GM12891 (cell line): ENCODE results near the gene ATP5MC3.
A peak's percentile ranks its signal among the peaks of the same experiment; 100 is the strongest.

Experiments
- DNase-seq: peaks from one replicate; pipeline ENCODE4 v3.0.0; 2011; ENCODE audit warnings: low spot score; ENCODE audit not compliant: insufficient read length
- FAIRE-seq: peaks from 2 replicates; lab custom pipeline; 2011; peaks lifted over from hg19 to GRCh38; lab: Jason Lieb, UNC
- PAX5 ChIP-seq: IDR thresholded peaks from 2 replicates; pipeline ENCODE4 v1.6.1; 2011; ENCODE audit warnings: low read length, moderate library complexity, mild to moderate bottlenecking; ENCODE audit not compliant: insufficient read depth, severe bottlenecking
- POLR2A ChIP-seq: IDR thresholded peaks from 2 replicates; pipeline ENCODE4 v1.6.1; 2011; ENCODE audit warnings: low read depth, low read length, control low read depth
- POLR2AphosphoS5 ChIP-seq: IDR thresholded peaks from 2 replicates; pipeline ENCODE4 v1.6.1; 2011; ENCODE audit warnings: low read depth, low read length, control low read depth
- POU2F2 ChIP-seq: IDR thresholded peaks from 2 replicates; pipeline ENCODE4 v1.6.1; 2011; ENCODE audit warnings: low read depth, mild to moderate bottlenecking, control low read depth, low read length, moderate library complexity
- SPI1 ChIP-seq: IDR thresholded peaks from 2 replicates; pipeline ENCODE4 v1.6.1; 2011; ENCODE audit warnings: low read depth, low read length, control low read depth
- TAF1 ChIP-seq: IDR thresholded peaks from 2 replicates; pipeline ENCODE4 v1.6.1; 2011; ENCODE audit warnings: low read depth, low read length, control low read depth

ATP5MC3 gene

DNA sequence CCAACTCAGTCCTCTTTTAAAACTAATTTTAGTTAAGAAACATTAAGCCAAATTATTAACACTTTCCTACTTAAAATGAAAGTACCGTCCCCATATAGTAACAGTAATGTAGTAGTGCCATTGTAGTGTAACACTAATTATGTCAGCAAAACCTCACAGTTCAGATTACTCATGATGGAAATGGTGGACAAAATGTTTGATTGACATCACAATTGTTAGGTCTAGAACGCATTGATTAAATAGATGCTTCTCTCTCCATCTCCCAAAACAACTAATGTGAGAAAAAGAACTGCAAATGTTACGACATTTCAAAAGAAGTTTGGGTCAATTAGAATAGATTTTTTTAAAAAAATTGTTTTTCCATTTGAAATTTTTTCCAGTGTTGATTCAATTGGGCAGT is 12.3 kb downstream of the ATP5MC3 start:
- peak; percentile 59 for FAIRE-seq

DNA sequence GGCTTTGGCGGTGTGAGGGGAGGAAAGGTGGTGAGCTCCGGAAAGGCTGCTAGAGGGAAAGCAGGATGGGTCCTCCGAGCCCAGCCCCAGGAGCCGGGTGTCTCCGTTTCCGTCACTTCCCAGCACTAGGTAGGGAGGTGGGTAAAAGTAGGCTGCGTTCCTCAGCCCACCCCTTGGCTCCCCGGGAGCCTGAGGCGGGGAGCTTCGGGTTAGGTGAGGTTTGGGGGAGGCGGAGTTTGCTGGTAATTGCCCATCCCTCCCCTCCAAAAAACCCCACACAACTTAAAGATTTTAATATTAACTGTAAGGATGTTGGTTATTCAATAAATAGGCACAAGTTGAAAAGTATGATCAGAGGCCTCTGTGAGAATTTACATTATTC is 13.0 kb downstream of the ATP5MC3 start:
- FAIRE-seq, result no peak
- DNase-seq, result no peak
- TF ChIP-seq POLR2A (no peak), SPI1 (no peak), POU2F2 (peak; percentile 55; the same call in 1 of the 2 replicates), TAF1 (peak; percentile 60)

More for the DNA sequence above, 12.3 kb downstream of the ATP5MC3 start:
- TF ChIP-seq POLR2A, result no peak
- no peak for DNase-seq

DNA sequence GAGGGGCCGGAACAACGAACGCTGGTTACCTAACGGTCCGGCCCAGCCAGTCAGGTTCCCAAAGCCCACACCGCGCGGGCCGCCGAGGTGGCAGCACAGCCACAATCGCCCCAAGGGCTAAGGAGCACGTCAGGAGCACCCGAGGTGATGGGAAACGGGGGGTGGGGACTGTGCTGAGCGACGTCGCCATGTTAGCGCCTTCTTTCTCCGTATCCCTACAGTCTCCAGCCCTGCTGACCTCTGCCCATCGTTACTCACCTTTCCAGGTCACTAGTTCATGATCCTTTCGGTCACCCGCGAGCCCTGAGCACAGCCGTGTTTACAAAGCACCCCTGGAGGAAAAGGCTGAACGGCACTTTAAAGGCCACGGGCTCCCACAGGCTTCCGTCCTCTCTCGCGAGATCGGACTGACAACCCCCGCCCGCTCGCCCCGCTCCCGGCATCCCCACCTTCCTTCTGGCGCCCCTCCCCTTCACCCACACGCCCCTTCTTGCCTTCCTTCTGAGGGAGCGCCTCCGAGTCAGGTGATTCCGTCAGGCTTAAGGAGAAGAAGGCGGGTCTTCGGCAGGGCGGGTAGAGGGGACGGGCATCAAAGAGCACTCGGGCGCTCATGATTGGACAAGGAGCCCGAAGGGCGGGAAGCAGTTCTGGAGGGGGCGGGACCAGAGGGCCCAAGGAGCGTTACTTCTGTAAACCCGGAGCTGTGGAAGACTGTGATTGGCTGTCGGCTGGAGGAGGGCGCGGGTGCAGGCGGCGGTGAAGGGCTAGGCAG is 13.5 kb downstream of the ATP5MC3 start, which contains the start of gene ATF2:
TSS of gene ATF2 (minus strand) at position 412 of the 772 bp plus-strand sequence. CDS start 31,760 bp downstream, outside the sequence.
- TF ChIP-seq SPI1, result no peak
- TF ChIP-seq POU2F2, result peak; percentile 43; the same call in 1 of the 2 replicates
- TF ChIP-seq POLR2A, result peak; percentile 90
- no peak for TF ChIP-seq PAX5
- peak; percentile 73; the same call in 1 of the 2 replicates for TF ChIP-seq TAF1
- peak; percentile 90 for TF ChIP-seq POLR2AphosphoS5
- peak; percentile 97 for FAIRE-seq

DNA sequence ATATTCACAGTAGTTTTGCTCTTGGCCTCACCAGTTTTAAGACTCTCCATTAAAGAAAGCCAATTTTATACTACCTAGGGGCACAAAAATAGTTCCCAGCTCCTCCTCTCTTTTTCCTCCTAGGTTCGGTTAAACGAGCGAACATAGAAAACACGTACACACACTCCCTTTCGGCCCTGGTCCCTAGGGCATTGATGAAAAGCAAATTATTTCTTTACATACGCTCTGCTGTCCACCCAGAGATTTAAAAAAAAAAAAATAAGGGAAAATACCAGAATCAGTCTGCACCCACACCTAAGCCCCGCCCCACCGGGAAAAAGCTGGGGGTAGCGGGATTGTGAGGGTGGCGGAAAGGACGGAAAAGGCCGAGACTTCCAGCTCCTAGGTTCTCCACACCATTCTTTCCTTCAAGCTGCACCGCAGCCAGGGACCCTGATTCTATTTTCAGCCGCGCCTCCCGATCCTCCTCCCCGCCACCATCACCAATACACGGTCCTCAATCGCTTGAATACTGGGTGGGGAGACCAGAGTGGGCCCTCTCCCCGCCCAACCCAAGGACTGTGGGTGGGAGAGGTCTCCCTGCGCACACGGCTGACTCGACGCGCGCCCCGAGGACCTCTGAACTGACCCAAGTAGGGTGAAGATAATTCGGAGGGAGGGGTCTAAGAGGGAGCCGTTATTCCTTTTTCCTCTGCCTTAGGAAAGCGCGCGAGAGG is 14.3 kb downstream of the ATP5MC3 start:
- no peak for TF ChIP-seq POLR2AphosphoS5
- TF ChIP-seq PAX5, result no peak
- TF ChIP-seq POU2F2, result no peak
- DNase-seq, result no peak
- FAIRE-seq, result peak; percentile 28

More for the DNA sequence above, 13.5 kb downstream of the ATP5MC3 start, which contains the start of gene ATF2:
- DNase-seq, result peak; percentile 80

DNA sequence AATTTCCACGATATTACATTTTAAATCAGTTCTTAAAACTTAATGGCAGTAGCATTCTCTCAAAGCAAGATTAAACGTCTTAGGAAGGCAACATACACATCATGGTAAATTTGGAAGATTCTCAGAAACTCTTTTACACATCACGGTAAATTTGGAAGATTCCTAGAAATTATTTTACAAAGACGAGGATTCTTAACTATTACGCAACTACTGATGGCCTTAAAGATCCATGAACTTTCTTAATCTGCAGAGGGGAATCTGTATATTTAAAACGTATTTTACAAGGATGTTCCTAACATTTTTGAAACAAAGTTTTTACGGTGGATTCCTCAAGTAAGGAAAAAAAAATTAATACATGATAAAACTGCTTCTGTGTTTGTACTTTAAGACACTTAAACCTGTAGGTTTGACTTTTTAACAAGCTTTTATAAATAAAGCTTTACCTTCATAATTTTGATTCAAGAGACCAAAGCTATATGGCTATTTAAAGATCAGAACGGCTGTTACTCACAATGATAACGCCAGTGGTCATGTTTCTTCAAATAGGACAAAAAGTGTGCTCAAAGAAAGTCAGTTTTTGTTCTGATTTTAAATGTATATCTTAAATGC is 15.2 kb downstream of the ATP5MC3 start:
- TF ChIP-seq PAX5 (no peak), SPI1 (no peak), POLR2AphosphoS5 (no peak), POU2F2 (no peak), POLR2A (no peak), TAF1 (no peak)
- DNase-seq, result no peak
- no peak for FAIRE-seq

DNA sequence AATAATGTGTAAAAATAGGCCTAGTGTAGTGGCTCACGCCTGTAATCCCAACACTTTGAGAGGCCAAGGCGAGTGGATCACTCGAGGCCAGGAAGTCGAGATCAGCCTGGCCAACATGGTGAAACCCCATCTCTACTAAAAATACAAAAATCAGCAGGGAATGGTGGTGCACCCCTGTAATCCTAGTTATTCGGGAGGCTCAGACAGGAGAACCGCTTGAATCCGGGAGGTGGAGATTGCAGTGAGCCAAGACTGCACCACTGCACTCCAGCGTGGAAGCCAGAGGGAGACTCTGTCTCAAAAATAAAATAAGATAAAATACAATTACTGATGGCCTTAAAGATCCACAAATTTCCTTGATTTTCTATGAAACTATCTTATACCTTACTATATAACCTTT is 17.3 kb downstream of the ATP5MC3 start:
- FAIRE-seq, result no peak
- no peak for DNase-seq
- TF ChIP-seq POLR2A (no peak), TAF1 (no peak), POU2F2 (no peak), PAX5 (no peak), POLR2AphosphoS5 (no peak), SPI1 (no peak)

DNA sequence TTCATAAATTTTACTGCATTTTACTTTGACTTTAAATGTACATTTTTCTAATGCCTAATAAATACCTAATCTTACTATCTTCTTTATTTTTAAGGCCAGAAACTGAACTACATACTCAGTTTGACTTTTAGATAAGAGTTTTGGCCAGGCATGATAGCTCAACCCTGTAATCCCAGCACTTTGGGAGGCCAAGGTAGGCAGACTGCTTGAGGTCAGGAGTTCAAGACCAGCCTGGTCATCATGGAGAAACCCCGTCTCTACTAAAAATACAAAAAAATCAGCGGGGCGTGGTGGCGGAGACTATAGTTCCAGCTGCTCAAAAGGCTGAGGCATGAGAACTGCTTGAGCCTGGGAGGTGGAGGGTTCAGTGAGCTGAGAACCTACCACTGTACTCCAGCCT is 22.6 kb downstream of the ATP5MC3 start:
- no peak for FAIRE-seq
- TF ChIP-seq POLR2AphosphoS5, result no peak
- no peak for TF ChIP-seq SPI1
- no peak for TF ChIP-seq TAF1
- TF ChIP-seq PAX5, result no peak
- no peak for TF ChIP-seq POLR2A
- no peak for TF ChIP-seq POU2F2
- no peak for DNase-seq

DNA sequence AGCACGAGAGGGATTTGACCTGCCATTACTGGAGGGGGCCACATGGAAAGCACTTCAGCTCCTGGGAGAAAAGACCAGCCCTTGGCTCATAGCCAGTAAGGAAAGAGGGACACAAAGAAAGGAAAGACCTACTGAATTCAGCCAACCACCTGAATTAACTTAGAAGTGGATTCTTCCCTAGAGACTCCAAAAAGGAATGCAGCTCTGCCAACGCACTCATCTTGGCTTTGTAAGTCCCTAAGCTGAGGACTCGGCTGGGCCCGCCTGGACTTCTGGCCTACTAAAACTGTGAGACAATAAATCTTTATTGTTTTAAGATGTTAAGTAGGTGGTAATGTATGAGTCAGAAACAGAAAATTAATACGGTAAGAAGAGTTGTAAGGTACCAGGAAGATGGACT is 25.0 kb downstream of the ATP5MC3 start:
- TF ChIP-seq PAX5 (no peak), SPI1 (no peak), TAF1 (no peak), POLR2AphosphoS5 (no peak), POLR2A (no peak), POU2F2 (no peak)
- DNase-seq, result no peak

DNA sequence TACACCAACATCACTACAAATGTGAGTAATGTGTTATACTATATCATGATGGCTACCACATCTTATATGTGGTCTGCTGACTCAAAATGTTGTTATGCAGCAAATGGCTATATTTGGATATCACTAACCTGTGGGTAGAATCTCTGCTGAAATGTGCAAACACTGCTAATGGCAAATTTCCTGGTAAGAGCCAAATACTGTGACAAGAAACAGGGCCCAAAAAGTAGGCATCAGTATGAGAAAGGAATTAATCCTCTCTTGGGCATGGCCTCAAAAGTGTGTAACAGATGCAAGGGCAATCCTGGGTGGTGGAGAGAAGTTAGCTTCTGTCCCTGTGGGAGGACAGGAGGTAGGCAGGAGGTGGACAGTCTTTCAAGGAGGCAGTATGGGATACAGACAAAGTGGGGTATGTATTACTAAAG is 26.8 kb downstream of the ATP5MC3 start:
- FAIRE-seq (peak; percentile 92), DNase-seq (no peak)
- TF ChIP-seq POU2F2, result no peak
- no peak for TF ChIP-seq POLR2AphosphoS5
- TF ChIP-seq TAF1, result no peak
- TF ChIP-seq PAX5, result no peak
- no peak for TF ChIP-seq SPI1
- no peak for TF ChIP-seq POLR2A

More for the DNA sequence above, 25.0 kb downstream of the ATP5MC3 start:
- no peak for FAIRE-seq

DNA sequence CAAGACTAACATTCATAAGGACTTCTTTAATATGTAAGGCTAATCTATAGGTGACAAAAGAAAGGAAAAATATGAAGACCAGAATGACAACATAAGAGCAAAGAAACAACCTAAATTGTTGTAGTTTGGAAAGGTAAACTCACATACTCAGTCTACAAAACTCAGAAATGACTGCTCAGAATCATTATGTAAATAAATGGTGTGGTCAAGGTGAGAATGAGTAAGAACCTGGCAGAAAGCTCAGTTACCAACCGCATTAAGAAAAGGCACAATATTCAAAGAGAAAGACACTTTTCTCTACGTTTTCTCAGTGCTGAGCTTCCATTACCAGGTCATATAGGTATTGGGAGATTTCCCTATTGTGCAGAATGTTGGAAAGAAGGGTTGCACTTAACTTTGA is 29.3 kb downstream of the ATP5MC3 start:
- DNase-seq (no peak), FAIRE-seq (no peak)
- TF ChIP-seq POU2F2 (peak; percentile 53; the same call in 1 of the 2 replicates), POLR2A (no peak)
